ENCODE measurements around the gene METTL16. TPM values are rescaled to one million over a fixed set of nuclear protein-coding genes. Genes with fewer than 3 reads are reported as not detected.

Gene METTL16
- total and polyA plus RNA-seq, 2 donors (not counting 1 experiment from before 2014, with no cell fraction given): 19.2 to 56.5 TPM

GRCh38 chr17:2484876-2485275 is 26.8 kb downstream of the METTL16 start:
- Histone ChIP-seq H3K4me2 (replicated peaks; ENCODE audit: low read depth, low read length, poor library complexity, severe bottlenecking) (no peak overlapping the region), H4K20me1 (ENCODE audit: control insufficient read depth, insufficient read depth, low read length, poor library complexity, severe bottlenecking) (peaks cover 74% of the 10 kb centered on the region), H3K4me3 (ENCODE audit: control extremely low read depth in 1 of 5, extremely low read depth in 1 of 5, insufficient read depth in 1 of 5, low read depth in 2 of 5, low read length in 4 of 5) (no peak overlapping the region), H2AFZ (ENCODE audit: insufficient read depth, low read depth, low read length, poor library complexity, severe bottlenecking) (no peak overlapping the region), H3K79me2 (ENCODE audit: control insufficient read depth, insufficient read depth, low read length) (peaks cover 84% of the 10 kb centered on the region), H3K4me1 (ENCODE audit: control insufficient read depth in 2 of 2, insufficient read depth in 2 of 2, low read length in 2 of 2) (peaks cover 11 to 12% of the 10 kb centered on the region in 2 donors), H3K27me3 (replicated peaks in 1 of 4; ENCODE audit: control extremely low read depth in 1 of 4, control insufficient read depth in 3 of 4, insufficient read depth in 4 of 4, low read length in 3 of 4) (no peaks in the 10 kb centered on the region), H3K27ac (ENCODE audit: low read length in 2 of 2) (no peak overlapping the region), H3K9ac (ENCODE audit: low read length) (no peak overlapping the region), H3K9me3 (ENCODE audit: control extremely low read depth in 1 of 3, control insufficient read depth in 2 of 3, insufficient read depth in 1 of 3, low read length in 2 of 3) (no peaks in the 10 kb centered on the region), H3K36me3 (replicated peaks in 1 of 2; ENCODE audit: control extremely low read depth in 1 of 2, control insufficient read depth in 1 of 2, extremely low read depth in 1 of 2, insufficient read depth in 2 of 2, low read length in 1 of 2) (peaks cover 1 to 3% of the 10 kb centered on the region in 2 experiments)
- POLR2A ChIA-PET: no interaction called here
- DNase-seq (no peak), ATAC-seq (ENCODE audit: low read depth) (no peak)
- Mint-ChIP-seq H3K9me3 (ENCODE audit: insufficient read depth) (no peaks in the 10 kb centered on the region), H3K4me3 (no peak overlapping the region), H3K27ac (no peak overlapping the region), H3K27me3 (no peaks in the 10 kb centered on the region), H3K4me1 (peaks cover 40% of the 10 kb centered on the region)
- intact Hi-C loops (cut with micrococcal nuclease): no loop called here
- 100% methylated on average over 2 of the region's 8 CpGs for WGBS (ENCODE audit: insufficient coverage)
- TF ChIP-seq CTCF (IDR thresholded peaks at IDR 0.05) (no peak), EZH2 (IDR thresholded peaks at IDR 0.05; ENCODE audit: borderline replicate concordance, insufficient read depth, low read depth, low read length, poor library complexity, severe bottlenecking) (no peak)
- CTCF ChIA-PET: no interaction called here

GRCh38 chr17:2483084-2483483 is 28.6 kb downstream of the METTL16 start:
- Histone ChIP-seq H3K4me3 (ENCODE audit: control extremely low read depth in 1 of 5, extremely low read depth in 1 of 5, insufficient read depth in 1 of 5, low read depth in 2 of 5, low read length in 4 of 5) (no peak overlapping the region), H3K79me2 (ENCODE audit: control insufficient read depth, insufficient read depth, low read length) (peaks cover 88% of the 10 kb centered on the region), H3K36me3 (replicated peaks in 1 of 2; ENCODE audit: control extremely low read depth in 1 of 2, control insufficient read depth in 1 of 2, extremely low read depth in 1 of 2, insufficient read depth in 2 of 2, low read length in 1 of 2) (peaks cover 1 to 13% of the 10 kb centered on the region in 2 experiments), H3K4me1 (ENCODE audit: control insufficient read depth in 2 of 2, insufficient read depth in 2 of 2, low read length in 2 of 2) (peaks cover 0 to 7% of the 10 kb centered on the region in 2 donors), H3K27me3 (replicated peaks in 1 of 4; ENCODE audit: control extremely low read depth in 1 of 4, control insufficient read depth in 3 of 4, insufficient read depth in 4 of 4, low read length in 3 of 4) (no peaks in the 10 kb centered on the region), H3K27ac (ENCODE audit: low read length in 2 of 2) (no peak overlapping the region), H2AFZ (ENCODE audit: insufficient read depth, low read depth, low read length, poor library complexity, severe bottlenecking) (no peak overlapping the region), H3K4me2 (replicated peaks; ENCODE audit: low read depth, low read length, poor library complexity, severe bottlenecking) (no peak overlapping the region), H3K9ac (ENCODE audit: low read length) (no peak overlapping the region), H3K9me3 (ENCODE audit: control extremely low read depth in 1 of 3, control insufficient read depth in 2 of 3, insufficient read depth in 1 of 3, low read length in 2 of 3) (no peaks in the 10 kb centered on the region), H4K20me1 (ENCODE audit: control insufficient read depth, insufficient read depth, low read length, poor library complexity, severe bottlenecking) (peaks cover 79% of the 10 kb centered on the region)
- WGBS (ENCODE audit: insufficient coverage): no CpG with 5 or more reads among the region's 1 CpG
- TF ChIP-seq EZH2 (IDR thresholded peaks at IDR 0.05; ENCODE audit: borderline replicate concordance, insufficient read depth, low read depth, low read length, poor library complexity, severe bottlenecking) (no peak), CTCF (IDR thresholded peaks at IDR 0.05) (no peak)
- H3K9me3 Mint-ChIP-seq (ENCODE audit: insufficient read depth): no peaks in the 10 kb centered on the region
- no peaks in the 10 kb centered on the region for H3K27me3 Mint-ChIP-seq
- DNase-seq: no peak
- H3K27ac Mint-ChIP-seq: no peak overlapping the region
- CTCF ChIA-PET: interaction anchor here (1.7 kb wide), 1 partner anchor 13 kb away, joined by 4 read pairs; no protein-coding TSS in a partner anchor
- H3K4me3 Mint-ChIP-seq: no peak overlapping the region
- ATAC-seq (ENCODE audit: low read depth): no peak
- POLR2A ChIA-PET: no interaction called here
- peaks cover 33% of the 10 kb centered on the region for H3K4me1 Mint-ChIP-seq
- intact Hi-C loops (cut with micrococcal nuclease): no loop called here

All from B cell (primary cell).